GM21619 (cell line): ENCODE results near the gene WDR20.

Experiments used
- ATAC-seq: cut with Tn5 transposase; IDR thresholded peaks from one replicate; pipeline ENCODE4 v1.9.1; 2021; ENCODE audit not compliant: unreplicated experiment

WDR20 gene

GRCh38 chr14:102196039-102196901 lies 56.6 kb downstream of the WDR20 start:
- ATAC-seq, result no peak

- no peak for ATAC-seq
Measured at GRCh38 chr14:102196902-102197230, 57.2 kb downstream of the WDR20 start.

- ATAC-seq, result no peak
Measured at GRCh38 chr14:102197317-102197853, 57.7 kb downstream of the WDR20 start.

GRCh38 chr14:102200690-102201352 lies 61.1 kb downstream of the WDR20 start:
- ATAC-seq, result no peak

GRCh38 chr14:102201353-102201738 lies 61.6 kb downstream of the WDR20 start:
- ATAC-seq, result no peak

- ATAC-seq, result no peak
Measured at GRCh38 chr14:102201776-102202175, 62.1 kb downstream of the WDR20 start.

GRCh38 chr14:102202944-102203343 lies 63.2 kb downstream of the WDR20 start:
- ATAC-seq, result no peak

- no peak for ATAC-seq
Measured at GRCh38 chr14:102203382-102203781, 63.7 kb downstream of the WDR20 start.

GRCh38 chr14:102205560-102205959 lies 65.9 kb downstream of the WDR20 start:
- no peak for ATAC-seq

- ATAC-seq, result no peak
Measured at GRCh38 chr14:102206918-102207317, 67.2 kb downstream of the WDR20 start.

- no peak for ATAC-seq
Measured at GRCh38 chr14:102207831-102208365, 68.2 kb downstream of the WDR20 start.

- no peak for ATAC-seq
Measured at GRCh38 chr14:102208741-102209140, 69.0 kb downstream of the WDR20 start.

- no peak for ATAC-seq
Measured at GRCh38 chr14:102209224-102209966, 69.7 kb downstream of the WDR20 start.

- ATAC-seq, result no peak
Measured at GRCh38 chr14:102210421-102211042, 70.8 kb downstream of the WDR20 start.

- no peak for ATAC-seq
Measured at GRCh38 chr14:102211240-102211639, 71.5 kb downstream of the WDR20 start.

GRCh38 chr14:102212356-102212755 lies 72.7 kb downstream of the WDR20 start:
- no peak for ATAC-seq

- ATAC-seq, result no peak
Measured at GRCh38 chr14:102212845-102213244, 73.1 kb downstream of the WDR20 start.

- no peak for ATAC-seq
Measured at GRCh38 chr14:102213470-102213869, 73.8 kb downstream of the WDR20 start.

- no peak for ATAC-seq
Measured at GRCh38 chr14:102213984-102214658, 74.4 kb downstream of the WDR20 start.

GRCh38 chr14:102215071-102215470 lies 75.4 kb downstream of the WDR20 start:
- ATAC-seq, result no peak
